Breast epithelium (tissue), 4 donors: ENCODE results near the gene S100A9. TPM values are rescaled to one million over a fixed set of nuclear protein-coding genes. Genes with fewer than 3 reads are reported as not detected.
A peak's percentile ranks its signal among the peaks of the same experiment; 100 is the strongest.

Experiments
- DNase-seq, 2 donors: peaks; one replicate each; pipeline ENCODE4 v3.0.0-alpha.2; 2019; ENCODE audit warnings: low spot score in 2 of 2
- H3K27ac ChIP-seq, 2 donors: fragments of 200-600 bp; sonication (generic) in 1 of 2; one replicate each; pipeline ENCODE4 v1.5.1; 2016 to 2019; ENCODE audit warnings: mild to moderate bottlenecking in 1 of 2
- H3K27me3 ChIP-seq, 2 donors: fragments of 200-600 bp; sonication (generic) in 1 of 2; one replicate each; pipeline versions ENCODE4 v1.5.1 to v1.6.0; 2017 to 2019; ENCODE audit warnings: control low read depth in 1 of 2, mild to moderate bottlenecking in 1 of 2
- H3K36me3 ChIP-seq: fragments of 200-600 bp; one replicate; pipeline ENCODE4 v1.5.1; 2019
- H3K4me1 ChIP-seq, 2 donors: fragments of 200-600 bp; sonication (generic); one replicate each; pipeline ENCODE4 v1.5.1; 2016 to 2019; ENCODE audit warnings: control low read depth in 1 of 2
- H3K4me3 ChIP-seq, 3 donors: fragments of 200-600 bp; sonication (generic); 1 replicate in 2 of 3; 2 replicates in 1 of 3; pipeline ENCODE4 v1.5.1; 2016 to 2019; ENCODE audit warnings: mild to moderate bottlenecking in 3 of 3, moderate library complexity in 2 of 3
- H3K9me3 ChIP-seq, 2 donors: fragments of 200-600 bp; sonication (generic) in 1 of 2; one replicate each; pipeline ENCODE4 v1.5.1; 2016 to 2019; ENCODE audit warnings: control low read depth in 1 of 2
- CTCF ChIP-seq, 3 donors: fragments of 450-650 bp; IDR thresholded peaks; one replicate each; pipeline ENCODE4 v1.5.1; 2016 to 2017; ENCODE audit warnings: antibody characterized with exemption in 3 of 3, mild to moderate bottlenecking in 3 of 3, moderate library complexity in 3 of 3
- POLR2A ChIP-seq: fragments of 450-650 bp; IDR thresholded peaks from one replicate; pipeline ENCODE4 v1.6.1; 2016; ENCODE audit warnings: antibody characterized with exemption, mild to moderate bottlenecking, moderate library complexity
- POLR2AphosphoS5 ChIP-seq, 3 donors: sonication (generic); formaldehyde crosslinking; IDR thresholded peaks; one replicate each; pipeline ENCODE4 v1.6.1; 2017; ENCODE audit warnings: antibody characterized with exemption in 3 of 3
- intact Hi-C: fragments of 100-400 bp; cut with DNase I; formaldehyde crosslinking; loops from one replicate; pipeline ENCODE4 v1.15.1; 2023; ENCODE audit warnings: low total_unique reads
- total RNA-seq, 3 donors: library from RNA; depleted of rRNA; stranded (reverse); fragments of >200 nt; gene quantifications; one replicate each; pipeline ENCODE4 v1.1.0, GENCODE V29; 2016

Gene S100A9
- 100 to 1,000 TPM in 2 of 3 donors, 10 to 100 TPM in 1; 90.3 to 329 (median 208) TPM for total RNA-seq

GRCh38 chr1:153357853-153358690 is at the start of gene S100A9:
TSS of gene S100A9 (plus strand) at chr1:153357854. CDS start at chr1:153358284, 430 bp downstream.
- Histone ChIP-seq H3K27me3 (no peaks in the 10 kb centered on the region), H3K36me3 (no peaks in the 10 kb centered on the region), H3K4me3 (peak within 1 kb of the TSS in 1 of 3 donors; percentile 10), H3K4me1 (peaks cover 0 to 9% of the 10 kb centered on the region in 2 donors), H3K27ac (peak within 1 kb of the TSS; percentile 87 to 90), H3K9me3 (no peaks in the 10 kb centered on the region)
- DNase-seq, result peak in 1 of 2 donors; percentile 15
- no peak for TF ChIP-seq POLR2A
- no peak for TF ChIP-seq CTCF (IDR thresholded peaks at IDR 0.05)
- TF ChIP-seq POLR2AphosphoS5 (IDR thresholded peaks at IDR 0.05), result no peak
- intact Hi-C loops, result no loop called here

DNA sequence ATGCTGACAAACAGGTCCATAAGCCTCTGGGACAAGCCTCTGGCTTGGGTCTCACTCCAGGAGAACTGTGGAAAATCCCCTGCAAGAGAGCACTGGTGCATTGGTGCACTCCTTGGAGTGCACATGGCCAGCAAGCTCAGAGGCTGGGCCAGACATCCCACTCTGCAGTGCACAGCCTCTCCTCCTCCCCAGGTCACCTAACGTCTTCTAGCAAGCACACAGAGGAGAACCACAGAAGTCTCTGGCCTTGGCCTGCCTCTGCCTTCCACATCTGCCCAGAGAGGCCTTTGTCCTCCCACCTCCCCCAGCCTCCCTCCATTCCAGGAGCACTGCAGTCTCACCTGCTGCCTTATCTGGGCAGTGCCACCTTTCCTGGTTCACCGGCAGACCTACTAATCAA is 49.1 kb upstream of the S100A9 start:
- DNase-seq, result no peak
- H3K4me3 ChIP-seq, result no peak overlapping the region
- H3K27ac ChIP-seq, result no peak overlapping the region
- no peaks in the 10 kb centered on the region for H3K36me3 ChIP-seq
- no peaks in the 10 kb centered on the region for H3K27me3 ChIP-seq
- intact Hi-C loops, result no loop called here
- H3K9me3 ChIP-seq, result no peaks in the 10 kb centered on the region
- TF ChIP-seq POLR2AphosphoS5 (IDR thresholded peaks at IDR 0.05) (no peak), CTCF (IDR thresholded peaks at IDR 0.05) (no peak), POLR2A (no peak)
- no peaks in the 10 kb centered on the region for H3K4me1 ChIP-seq

DNA sequence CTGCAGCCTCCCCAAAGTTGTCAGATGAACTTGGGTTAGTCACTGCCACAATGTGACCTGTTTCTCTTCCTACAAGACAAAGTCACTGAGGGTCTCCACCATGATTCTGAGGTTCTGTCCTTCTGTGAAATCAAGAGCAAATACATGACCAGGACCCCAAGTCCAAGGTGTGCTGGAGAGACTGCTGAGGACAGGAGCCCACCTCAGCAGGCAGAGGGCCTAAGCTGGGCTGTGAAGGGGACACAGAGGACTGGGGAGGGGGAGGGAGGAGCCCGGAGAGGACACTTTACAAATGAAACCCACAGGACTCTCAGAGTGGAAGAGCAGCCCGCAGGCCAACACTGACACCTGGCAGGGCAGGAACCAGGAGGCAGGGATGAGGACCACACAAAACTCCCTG is 48.2 kb upstream of the S100A9 start:
- TF ChIP-seq POLR2A, result no peak
- TF ChIP-seq POLR2AphosphoS5 (IDR thresholded peaks at IDR 0.05), result no peak
- TF ChIP-seq CTCF (IDR thresholded peaks at IDR 0.05), result no peak
- no peaks in the 10 kb centered on the region for H3K36me3 ChIP-seq
- DNase-seq, result no peak
- H3K4me1 ChIP-seq, result no peaks in the 10 kb centered on the region
- H3K4me3 ChIP-seq, result no peak overlapping the region
- H3K9me3 ChIP-seq, result no peaks in the 10 kb centered on the region
- H3K27me3 ChIP-seq, result no peaks in the 10 kb centered on the region
- H3K27ac ChIP-seq, result no peak overlapping the region
- intact Hi-C loops, result no loop called here

DNA sequence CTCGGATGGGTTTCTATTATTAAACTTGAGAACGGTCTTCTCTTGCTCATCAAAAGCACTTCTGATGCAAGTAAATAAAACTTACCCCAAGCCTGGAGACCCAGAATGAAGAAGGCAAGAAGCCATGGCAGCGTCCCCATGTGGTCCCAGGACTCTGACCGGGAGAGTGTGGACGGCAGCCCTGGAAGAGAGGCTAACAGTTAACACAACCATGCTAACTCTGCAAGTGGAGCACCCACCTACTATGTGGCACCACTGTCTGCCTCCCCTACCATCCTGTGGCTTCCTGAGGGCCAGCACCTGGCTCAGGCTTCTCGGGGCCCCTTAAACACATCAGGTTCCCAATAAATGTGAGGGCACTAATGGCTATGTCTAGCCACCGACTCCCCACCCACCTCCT is 47.1 kb upstream of the S100A9 start:
- Histone ChIP-seq H3K27me3 (no peaks in the 10 kb centered on the region), H3K4me3 (no peak overlapping the region), H3K9me3 (peaks cover 0 to 5% of the 10 kb centered on the region in 2 donors), H3K36me3 (no peaks in the 10 kb centered on the region), H3K27ac (no peak overlapping the region), H3K4me1 (no peaks in the 10 kb centered on the region)
- intact Hi-C loops, result no loop called here
- DNase-seq, result no peak
- TF ChIP-seq POLR2AphosphoS5 (IDR thresholded peaks at IDR 0.05), result no peak
- no peak for TF ChIP-seq CTCF (IDR thresholded peaks at IDR 0.05)
- TF ChIP-seq POLR2A, result no peak

GRCh38 chr1:153312570-153313186 is 45.0 kb upstream of the S100A9 start, which contains the start of gene PGLYRP3:
TSS of gene PGLYRP3 (minus strand) at chr1:153312952. CDS start at chr1:153310665, 2,287 bp downstream.
- Histone ChIP-seq H3K27ac (no peak within 1 kb of the TSS), H3K36me3 (no peaks in the 10 kb centered on the region), H3K9me3 (peaks cover 0 to 9% of the 10 kb centered on the region in 2 donors), H3K4me1 (no peaks in the 10 kb centered on the region), H3K4me3 (no peak within 1 kb of the TSS), H3K27me3 (no peaks in the 10 kb centered on the region)
- DNase-seq, result no peak
- TF ChIP-seq POLR2A (no peak), CTCF (IDR thresholded peaks at IDR 0.05) (no peak), POLR2AphosphoS5 (IDR thresholded peaks at IDR 0.05) (no peak)
- intact Hi-C loops, result no loop called here
